NCI-H82 (cell line): ENCODE data around the gene DIAPH2.
"Not testable (repeated sequence)": the region's sequence is repeated elsewhere in the genome, so short reads cannot be mapped to it uniquely, and the experiment has no call there.

ENCODE experiments used
- DNase-seq: peaks from one replicate; lab custom pipeline; 2025; lab: John Stamatoyannopoulos, UW

The DIAPH2 gene

DNA sequence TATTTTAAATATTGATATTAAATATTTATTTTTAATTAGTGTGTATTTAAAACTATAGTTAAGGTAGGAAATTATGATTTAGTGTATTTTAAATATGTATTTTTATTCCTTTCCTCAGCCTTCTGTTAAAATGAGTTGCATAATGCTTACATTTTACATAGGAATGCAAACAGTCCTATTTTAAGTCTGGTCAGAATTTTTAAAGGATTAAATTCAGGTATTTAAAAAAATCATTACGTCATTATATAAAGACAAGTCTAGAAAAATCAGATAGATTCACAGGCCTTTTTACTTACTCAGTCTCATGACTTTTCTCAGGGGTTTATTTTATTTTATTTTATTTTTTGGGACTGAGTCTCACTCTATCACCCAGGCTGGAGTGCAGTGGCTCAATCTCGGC, 148.7 kb downstream of the DIAPH2 start:
- no peak for DNase-seq

DNA sequence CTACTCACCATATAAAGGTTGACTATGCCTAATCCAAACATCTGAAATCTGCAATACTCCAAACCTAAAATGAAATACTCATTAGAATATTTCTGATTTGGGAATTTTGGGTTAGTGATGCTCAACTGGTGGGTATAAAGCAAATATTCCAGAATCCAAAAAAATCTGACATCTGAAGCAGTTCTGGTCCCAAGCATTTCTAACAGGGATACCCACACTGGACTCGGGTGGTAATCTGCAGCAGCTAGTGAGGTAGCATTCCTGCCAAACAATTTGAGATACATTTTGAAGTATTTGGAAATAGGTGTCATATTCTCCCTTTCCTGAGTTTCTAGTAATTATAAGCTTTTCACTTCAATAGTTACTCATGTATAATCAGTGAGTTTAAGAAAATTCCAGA, 149.5 kb downstream of the DIAPH2 start:
- no peak for DNase-seq

DNA sequence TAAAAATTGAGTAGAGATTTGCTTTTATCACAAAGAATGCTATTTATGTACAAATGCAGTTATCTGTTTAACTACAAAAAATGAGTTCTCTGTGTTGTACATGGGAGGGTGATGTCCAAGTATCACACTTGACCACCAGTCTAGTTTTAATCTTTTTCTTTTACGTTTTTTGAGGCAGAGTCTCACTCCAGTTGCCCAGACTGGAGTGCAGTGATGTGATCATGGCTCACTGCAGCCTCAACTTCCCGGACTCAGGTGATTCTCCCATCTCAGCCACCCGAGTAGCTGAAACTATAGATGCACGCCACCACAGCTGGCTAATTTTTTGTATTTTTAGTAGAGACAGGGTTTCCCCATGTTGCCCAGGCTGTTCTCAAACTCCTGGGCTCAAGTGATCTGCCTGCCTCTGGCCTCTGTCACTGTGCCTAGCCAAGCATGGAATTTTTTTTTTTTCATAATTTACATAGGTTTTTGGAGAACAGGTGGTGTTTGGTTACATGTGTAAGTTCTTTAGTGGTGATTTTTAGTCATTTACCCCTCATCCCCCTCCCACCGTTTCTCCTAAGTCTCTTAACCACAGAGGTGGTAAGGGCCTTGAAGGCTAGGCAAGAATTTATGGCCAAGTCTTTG, 151.1 kb downstream of the DIAPH2 start:
- no peak for DNase-seq

DNA sequence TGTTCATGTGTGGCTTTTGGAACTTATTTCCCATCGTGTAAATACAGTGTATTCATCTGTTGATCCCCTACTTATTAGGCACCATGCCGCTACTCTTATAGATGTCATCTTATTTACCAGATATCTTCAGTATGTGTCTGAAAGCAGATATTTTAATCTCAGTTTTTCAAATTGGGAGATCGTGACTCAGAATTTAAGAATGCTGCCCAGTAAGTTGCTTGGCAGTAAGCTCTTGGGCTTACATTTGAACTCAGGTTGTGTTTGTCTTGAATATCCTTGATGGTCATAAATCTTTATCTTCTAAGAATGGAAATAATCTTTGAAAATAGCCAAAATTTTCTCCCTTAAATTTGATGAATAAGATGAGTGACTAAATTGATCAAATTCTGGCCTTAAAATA, 153.2 kb downstream of the DIAPH2 start:
- no peak for DNase-seq

DNA sequence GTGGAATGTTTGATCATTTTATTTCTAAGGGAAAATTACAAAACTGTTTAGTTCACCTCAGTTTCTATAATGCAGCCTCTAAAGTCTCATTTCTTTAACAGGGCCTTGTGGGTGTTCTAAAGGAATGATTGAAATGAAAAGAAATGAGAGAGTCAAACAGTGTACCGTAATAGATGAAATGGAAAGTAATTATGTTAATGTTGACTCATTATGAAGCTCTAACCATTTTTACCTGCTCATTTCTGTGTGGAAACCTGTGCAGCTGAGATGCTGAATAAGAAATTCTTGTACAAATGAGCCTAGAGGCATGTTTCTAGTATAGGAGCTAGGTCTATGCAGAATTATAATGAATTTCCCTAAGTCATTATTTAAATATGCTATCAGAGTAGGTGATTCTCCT, 153.9 kb downstream of the DIAPH2 start:
- no peak for DNase-seq

DNA sequence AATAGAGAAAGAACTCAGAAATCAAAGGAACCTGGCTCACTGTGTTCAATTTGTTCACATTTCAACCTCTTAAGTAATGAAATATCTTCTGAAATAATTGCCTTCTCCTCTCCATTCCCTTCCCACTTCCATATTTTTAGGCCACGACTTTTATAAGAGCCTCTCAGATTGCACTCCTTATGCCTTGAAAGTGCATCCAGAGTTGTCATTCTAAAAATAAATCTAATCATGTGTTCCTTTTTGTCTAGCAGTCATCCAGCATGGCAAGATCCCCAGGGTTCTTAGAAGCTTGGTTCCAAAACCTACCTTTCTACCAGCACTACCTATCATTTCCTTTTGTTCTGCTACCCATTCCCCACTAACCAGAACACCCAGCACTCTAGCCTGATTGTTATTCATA, 156.7 kb downstream of the DIAPH2 start:
- no peak for DNase-seq

DNA sequence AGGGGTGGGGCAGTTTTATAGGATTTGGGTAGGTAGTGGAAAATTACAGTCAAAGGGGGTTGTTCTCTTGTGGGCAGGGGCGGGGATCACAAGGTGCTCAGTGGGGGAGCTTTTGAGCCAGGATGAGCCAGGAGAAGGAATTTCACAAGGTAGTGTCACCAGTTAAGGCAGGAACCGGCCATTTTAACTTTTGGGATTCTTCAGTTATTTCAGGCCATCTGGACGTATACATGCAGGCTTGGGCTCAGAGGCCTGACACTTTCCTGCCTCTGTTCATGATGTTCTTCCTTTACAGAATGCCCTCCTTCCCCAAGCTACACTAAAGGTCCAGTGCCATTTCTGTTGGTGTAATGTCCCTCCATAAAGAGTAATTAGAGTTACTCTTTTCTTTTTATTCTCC, 157.2 kb downstream of the DIAPH2 start:
- not testable (repeated sequence) for DNase-seq

DNA sequence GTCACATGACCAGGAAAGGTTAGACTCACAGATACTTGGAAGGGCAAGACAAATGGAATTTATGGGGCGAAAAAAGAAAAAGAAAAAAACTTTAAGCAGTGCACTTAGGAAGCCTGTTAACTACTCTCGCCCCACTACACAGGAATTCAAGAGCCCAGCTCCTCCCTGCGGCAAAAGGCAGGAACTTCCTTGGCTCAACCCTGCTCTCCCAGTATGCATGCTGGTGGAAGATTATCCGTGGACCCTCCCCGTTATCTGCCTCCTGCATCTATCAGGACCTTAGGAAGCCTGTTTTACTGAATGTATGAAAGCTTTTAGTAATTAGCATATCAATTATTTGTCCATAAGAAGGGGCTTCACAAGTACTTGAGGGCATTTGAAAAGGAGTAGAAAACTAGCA, 158.9 kb downstream of the DIAPH2 start:
- no peak for DNase-seq

DNA sequence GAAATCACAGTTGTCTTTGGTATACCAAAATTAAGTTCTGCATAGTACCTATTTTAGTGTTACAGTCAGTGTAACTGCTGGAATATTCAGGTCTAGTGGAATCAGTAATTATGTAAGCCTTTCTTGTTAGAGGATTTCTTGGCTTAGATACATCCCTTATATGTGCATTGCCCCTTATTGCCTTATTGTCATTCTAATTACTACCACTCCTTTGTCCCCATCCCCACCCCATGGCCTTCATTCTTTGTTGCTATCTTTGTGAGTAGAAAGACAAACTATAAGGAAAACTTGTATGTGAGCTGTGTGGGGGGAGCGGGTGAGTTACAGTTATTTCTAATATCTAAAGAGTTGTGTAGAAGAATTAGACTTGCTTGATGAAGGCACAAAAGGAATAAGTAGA, 162.2 kb downstream of the DIAPH2 start:
- DNase-seq = no peak

DNA sequence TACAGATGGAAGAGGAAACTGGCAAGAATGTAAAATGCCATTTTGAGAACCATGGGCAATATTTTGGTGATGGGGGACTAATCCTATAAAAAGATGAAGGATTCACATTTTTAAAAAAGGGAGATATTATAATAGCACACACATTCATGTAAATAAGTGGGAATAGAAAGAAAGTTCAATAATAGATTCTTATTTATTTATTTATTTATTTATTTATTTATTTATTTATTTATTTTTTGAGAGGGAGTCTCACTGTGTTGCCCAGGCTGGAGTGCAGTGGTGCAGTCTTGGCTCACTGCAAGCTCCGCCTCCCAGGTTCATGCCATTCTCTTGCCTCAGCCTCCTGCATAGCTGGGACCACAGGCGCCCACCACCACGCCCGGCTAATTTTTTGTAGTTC, 174.8 kb downstream of the DIAPH2 start:
- DNase-seq = not testable (repeated sequence)

DNA sequence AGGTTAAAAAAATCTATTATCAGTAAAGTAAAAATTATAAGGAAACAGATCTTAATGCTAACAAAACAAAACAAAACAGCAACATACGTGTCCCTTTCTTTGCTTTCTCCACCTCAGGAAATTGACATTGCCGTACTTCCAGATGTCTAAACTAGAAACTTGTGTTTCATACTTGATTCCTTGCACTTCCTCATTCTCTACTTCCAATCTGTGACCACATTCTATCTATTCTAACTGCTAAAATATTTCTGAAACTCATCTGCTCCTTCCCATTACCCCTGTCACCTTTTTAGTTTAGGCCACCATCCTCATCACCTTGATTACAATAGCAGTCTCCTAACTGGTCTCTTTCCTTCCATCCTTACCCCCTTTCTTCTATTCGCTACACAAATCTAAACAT, 176.6 kb downstream of the DIAPH2 start:
- no peak for DNase-seq

DNA sequence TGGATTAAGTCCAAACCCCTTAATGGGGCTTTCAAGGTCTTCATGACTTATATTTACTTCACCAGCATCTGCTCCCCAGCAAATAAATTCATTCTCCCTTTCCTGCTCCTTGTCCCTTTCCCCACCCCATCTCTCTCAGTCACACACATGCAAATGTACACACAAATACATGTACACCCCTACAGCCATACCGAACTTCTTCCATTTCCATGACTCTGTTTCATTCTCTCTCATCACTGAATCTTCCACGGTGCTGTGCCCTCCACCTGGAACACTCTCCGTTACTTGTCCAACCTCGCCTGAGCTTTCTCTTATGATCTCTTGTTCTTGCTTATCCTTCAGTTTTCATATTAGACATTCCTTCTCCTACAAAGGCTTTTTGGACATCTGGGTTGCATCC, 177.0 kb downstream of the DIAPH2 start:
- DNase-seq = peak; percentile 50

DNA sequence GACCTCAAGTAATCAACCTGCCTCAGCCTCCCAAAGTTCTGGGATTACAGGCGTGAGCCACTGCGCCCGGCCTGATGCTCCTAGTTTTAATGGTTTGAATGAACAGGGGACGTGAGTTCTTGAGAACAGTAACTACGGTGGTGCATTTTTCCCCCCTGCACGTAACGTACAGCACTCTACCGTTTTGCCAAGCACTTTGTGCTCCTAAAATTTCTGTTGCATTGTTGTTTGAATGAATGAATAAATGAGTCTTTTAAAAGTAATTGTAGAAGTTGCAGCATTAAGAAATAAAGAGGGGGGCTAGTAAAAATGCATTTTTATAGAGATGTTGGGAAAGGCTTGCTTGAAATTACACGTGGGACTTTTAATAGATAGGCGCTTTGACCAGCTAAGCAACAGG, 199.0 kb downstream of the DIAPH2 start, which contains the start of gene RPA4:
TSS of gene RPA4 (plus strand) at position 301 of the 400 bp plus-strand sequence. CDS start 403 bp downstream, outside the sequence.
- DNase-seq = no peak

DNA sequence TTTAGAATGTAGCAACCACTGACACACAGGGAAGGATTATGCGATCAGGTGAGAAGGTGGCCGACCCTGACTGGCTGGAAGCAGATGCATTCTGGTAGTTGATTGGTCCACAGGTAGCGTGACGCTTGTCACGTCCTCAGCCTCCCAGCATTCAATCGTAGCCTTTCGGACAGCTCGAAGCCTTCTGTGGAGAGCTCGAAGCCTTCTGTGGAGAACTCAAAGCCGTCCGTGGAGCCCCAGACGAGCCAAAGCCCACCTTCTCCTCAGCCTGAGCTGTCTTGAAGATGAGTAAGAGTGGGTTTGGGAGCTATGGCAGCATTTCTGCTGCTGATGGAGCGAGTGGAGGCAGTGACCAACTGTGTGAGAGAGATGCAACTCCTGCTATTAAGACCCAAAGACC, 199.4 kb downstream of the DIAPH2 start:
- no peak for DNase-seq

DNA sequence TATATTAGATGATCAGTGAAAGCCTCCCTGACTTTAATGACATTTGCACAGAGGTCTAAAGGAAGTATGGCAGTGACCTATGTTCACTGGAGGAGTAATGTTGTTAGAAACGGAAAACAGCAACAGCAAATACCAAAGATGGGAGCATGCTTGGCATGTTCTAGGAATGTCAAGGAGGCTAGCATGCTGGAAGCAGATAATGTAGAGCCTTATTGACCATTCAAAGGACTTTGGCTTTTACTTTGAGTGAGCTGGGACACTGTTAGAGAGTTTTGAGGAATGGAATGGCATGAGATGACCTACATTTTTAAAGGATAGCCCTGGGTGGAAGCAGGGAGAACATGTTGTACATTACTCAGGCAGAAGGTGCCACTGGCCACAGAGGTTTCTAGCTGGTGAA, 205.1 kb downstream of the DIAPH2 start:
- peak; percentile 19 for DNase-seq

DNA sequence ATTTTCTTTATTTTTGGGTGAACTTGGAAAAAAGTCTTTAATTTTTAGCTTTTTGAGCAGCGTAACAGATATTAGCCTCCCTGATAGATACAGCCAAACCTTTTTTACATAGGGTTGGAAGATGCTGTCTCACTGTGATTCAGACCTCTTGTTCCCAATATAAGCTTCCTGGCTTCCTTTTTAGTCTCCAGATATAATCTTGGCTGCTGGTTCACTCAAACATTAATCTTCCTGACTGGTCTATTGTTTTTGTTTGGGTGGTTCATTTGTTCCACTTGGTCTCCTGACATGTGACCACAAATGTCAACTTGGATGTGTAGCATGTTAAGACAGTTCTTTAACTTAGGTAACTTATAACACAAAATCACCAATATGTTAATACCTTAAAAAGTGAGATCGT, 222.1 kb downstream of the DIAPH2 start:
- DNase-seq = peak; percentile 10

DNA sequence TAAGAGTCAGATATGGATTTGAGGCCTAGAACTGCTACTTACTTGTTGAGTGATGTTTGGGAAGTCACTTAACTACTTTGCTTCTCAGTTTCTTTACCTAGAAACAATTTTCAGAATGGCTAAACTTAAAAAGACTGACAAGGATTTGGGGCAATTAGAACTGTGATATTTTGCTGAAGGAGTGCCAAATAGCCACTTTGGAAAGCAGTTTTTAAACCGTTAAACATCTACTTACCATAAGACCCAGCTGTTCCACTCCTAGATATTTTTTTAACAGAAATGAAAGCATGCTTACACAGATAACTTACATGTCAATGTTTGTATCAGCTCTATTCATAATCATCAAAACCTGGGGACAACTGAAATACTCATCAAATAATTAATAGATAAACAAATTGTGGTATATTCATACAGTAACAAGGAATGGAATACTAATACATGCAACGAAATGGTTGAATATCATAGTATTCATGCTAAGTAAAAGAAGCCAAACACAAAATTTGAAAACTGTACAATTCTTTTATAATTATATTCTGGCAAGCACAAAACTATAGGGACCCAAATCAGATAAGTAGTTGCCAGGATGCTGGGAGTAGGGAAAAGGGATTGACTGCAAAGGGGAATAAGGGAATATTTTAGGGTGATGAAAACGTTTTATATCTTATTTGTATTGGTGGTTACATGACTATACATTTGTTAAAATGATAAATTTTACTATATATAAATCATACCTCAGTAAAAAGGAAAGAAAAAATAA, 223.1 kb downstream of the DIAPH2 start:
- DNase-seq = no peak

DNA sequence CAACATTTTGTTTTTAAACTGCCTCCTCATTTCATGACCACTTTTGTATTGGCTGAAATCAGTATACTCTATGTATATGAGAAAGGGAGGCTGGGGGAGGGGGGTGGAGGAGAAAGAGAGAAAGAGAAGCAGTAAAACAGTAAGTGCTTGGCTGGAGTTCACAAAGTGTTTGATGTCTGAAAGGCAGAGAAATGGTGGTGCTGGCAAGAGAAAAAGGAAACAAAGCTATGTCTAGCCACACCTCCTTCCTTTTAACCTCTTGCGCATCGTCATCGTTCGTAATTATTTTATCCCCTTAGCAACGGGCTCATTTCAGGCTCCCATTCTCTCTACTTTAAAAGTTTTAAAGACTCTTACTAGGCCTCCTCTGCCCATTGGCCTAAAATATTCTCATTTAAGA, 224.6 kb downstream of the DIAPH2 start:
- DNase-seq = no peak

DNA sequence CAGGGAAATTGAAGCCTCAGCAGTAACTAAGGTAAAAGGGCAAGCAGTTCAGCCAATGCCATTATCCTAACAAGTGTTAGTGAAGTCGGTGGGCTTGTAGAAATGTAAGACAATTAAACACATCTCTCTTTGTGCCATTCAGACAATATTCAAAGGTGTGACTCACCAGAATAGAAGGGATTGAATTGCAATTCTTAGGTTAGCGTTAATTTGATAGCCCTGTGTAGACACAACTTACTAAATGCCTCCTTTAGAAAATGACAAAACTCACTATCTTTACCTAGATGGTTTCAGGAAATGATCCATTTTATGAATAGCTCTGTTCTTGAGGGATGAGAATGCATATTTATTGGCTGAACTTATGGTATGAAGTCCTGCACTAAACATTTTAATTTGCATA, 234.2 kb downstream of the DIAPH2 start:
- no peak for DNase-seq

DNA sequence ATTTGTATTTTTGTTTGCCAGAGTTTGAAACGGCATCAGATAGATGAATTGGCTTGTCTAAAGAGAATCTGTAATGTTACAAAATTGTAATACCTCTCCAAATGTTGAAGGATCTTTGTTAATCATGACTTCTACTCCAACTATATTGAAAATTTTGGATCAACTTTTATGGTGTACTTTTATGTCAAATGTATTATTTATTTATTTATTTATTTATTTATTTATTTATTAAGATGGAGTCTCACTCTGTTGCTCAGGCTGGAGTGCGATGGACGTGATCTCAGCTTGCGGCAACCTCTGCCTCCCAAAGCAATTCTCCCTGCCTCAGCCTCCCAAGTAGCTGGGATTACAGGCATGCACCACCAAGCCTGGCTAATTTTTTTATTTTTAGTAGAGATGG, 235.0 kb downstream of the DIAPH2 start:
- no peak for DNase-seq

DNA sequence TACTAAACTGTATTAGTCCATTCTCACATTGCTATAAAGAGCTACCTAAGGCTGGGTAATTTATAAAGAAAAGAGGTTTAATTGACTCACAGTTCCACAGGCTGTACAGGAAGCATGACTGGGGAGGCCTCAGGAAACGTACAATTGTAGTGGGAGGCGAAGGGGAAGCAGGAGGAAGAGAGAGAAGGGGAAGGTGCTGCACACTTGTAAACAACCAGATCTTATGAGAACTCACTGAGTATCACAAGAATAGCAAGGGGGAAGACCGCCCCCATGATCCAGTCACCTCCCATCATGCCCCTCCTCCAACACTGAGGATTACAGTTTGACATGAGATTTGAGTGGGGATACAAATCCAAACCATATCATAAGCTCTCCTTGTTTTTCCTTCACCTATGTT, 239.9 kb downstream of the DIAPH2 start:
- no peak for DNase-seq

DNA sequence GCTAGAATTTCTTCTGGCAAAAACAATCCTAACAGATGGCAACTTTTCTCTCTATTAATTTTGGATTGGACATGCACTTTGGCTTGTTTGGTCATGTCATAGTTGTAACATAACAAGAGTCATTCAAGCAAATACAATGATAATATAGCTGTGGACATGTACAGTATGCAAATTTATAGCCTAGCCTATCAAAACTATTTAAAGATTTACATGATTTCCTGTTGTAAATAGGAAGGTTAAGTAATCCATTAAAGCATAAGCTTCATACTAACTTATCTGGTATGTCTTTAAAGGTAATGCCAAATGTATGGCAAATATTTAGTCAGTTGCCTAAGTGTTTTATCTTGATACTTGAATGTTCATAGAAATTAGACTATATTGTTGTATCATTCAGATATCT, 244.4 kb downstream of the DIAPH2 start:
- no peak for DNase-seq

DNA sequence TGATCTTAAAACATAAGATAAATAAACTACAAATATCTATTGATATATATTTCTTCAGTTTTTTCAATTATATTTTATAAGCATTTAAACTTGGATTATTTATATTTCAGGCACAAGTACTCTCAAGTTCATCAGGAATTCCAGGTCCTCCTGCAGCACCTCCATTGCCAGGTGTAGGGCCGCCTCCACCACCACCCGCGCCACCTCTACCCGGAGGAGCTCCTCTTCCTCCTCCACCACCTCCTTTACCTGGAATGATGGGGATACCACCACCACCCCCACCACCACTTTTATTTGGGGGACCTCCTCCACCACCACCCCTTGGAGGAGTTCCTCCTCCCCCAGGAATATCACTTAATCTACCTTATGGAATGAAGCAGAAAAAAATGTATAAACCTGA, 273.1 kb downstream of the DIAPH2 start:
- no peak for DNase-seq

DNA sequence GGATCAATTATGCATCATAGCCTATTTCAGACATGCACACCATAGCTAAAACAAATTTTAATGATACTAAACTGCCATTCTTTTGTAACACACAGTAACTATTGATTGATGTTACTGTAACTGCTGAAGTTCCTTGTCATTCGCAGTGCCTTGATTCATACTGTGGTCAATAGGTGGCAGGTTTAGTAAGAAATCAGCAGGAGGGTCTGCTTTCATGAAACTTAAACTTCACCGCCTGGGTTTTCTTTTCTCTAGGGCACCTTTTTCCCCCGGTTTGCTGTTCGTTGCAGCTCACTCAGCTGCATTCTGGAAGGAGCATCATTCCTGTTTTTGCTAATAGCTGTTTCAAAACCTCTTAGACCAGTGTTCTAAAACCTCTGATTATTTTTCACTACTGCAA, 287.2 kb downstream of the DIAPH2 start:
- DNase-seq = no peak
